ENCODE results near the gene DENND5A.

GRCh38 chr11:9207229-9207628 lies 57.9 kb downstream of the DENND5A start:
- TF ChIP-seq REST (IDR thresholded peaks at IDR 0.05; ENCODE audit: insufficient read depth in 1 of 2, low read depth in 2 of 2, low read length in 2 of 2) (no peak), TAF1 (IDR thresholded peaks at IDR 0.05; ENCODE audit: borderline replicate concordance, insufficient read depth, low read length) (no peak), POLR2AphosphoS5 (IDR thresholded peaks at IDR 0.05; ENCODE audit: low read depth, low read length) (no peak)

All from PFSK-1 (cell line).